Thyroid gland (tissue), 4 donors: ENCODE data around the gene LPAR1.

Experiments
- POLR2A ChIP-seq, 2 donors: fragments of 450-650 bp; IDR thresholded peaks; one replicate each; pipeline ENCODE4 v1.6.1; 2017; ENCODE audit warnings: antibody characterized with exemption in 2 of 2, mild to moderate bottlenecking in 2 of 2, moderate library complexity in 1 of 2
- TF ChIP-seq, protein P1 (sequence below), 6 experiments: fragments of 200-600 bp in 3 of 6; fragments of 450-650 bp in 3 of 6; sonication (generic) in 3 of 6; IDR thresholded peaks; one replicate each; pipeline ENCODE4 v1.5.1; 2016 to 2019; ENCODE audit warnings: antibody characterized with exemption in 6 of 6, mild to moderate bottlenecking in 2 of 6, inconsistent platforms in 1 of 6, moderate library complexity in 1 of 6

DNA sequence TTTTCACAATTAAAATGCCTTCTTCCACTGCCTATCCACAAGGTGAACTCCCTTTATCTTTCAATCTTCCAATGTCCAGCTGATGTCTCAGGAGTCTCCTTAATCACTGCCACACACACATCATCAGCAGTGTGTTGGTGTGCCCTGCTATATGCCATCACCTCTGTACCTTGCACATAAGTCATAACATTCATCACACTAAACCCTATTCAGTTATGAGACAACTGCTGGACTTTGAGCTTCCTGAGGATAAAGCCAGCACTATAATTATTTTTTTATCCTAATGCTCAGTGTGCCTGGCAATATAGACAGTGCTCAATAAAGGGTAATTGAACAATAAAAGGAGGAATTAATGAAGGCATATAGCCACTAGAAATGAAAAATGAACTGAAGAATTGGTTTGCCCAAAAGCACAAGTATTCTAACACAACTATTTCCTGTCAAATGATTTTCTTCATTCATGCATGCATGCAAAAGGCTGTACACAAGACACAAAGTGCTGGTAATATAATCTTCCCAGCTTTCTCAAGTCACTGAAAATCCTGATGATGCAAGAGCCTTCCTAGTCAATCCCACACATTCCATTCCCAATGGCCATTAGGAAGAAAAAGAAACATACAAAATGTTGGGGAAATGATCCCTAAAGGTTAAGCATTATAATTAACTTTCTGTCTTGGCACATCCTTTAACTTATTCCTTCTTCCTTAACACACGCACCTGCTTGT, 32.4 kb downstream of the LPAR1 start:
- TF ChIP-seq, protein P1, sequence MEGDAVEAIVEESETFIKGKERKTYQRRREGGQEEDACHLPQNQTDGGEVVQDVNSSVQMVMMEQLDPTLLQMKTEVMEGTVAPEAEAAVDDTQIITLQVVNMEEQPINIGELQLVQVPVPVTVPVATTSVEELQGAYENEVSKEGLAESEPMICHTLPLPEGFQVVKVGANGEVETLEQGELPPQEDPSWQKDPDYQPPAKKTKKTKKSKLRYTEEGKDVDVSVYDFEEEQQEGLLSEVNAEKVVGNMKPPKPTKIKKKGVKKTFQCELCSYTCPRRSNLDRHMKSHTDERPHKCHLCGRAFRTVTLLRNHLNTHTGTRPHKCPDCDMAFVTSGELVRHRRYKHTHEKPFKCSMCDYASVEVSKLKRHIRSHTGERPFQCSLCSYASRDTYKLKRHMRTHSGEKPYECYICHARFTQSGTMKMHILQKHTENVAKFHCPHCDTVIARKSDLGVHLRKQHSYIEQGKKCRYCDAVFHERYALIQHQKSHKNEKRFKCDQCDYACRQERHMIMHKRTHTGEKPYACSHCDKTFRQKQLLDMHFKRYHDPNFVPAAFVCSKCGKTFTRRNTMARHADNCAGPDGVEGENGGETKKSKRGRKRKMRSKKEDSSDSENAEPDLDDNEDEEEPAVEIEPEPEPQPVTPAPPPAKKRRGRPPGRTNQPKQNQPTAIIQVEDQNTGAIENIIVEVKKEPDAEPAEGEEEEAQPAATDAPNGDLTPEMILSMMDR (IDR thresholded peaks at IDR 0.05) = no peak
- no peak for TF ChIP-seq POLR2A (IDR thresholded peaks at IDR 0.05)
